Uterus (tissue), 4 donors: Measurements from ENCODE around the gene CHAF1A. TPM values are rescaled to one million over a fixed set of nuclear protein-coding genes. Genes with fewer than 3 reads are reported as not detected.

Experiments used
- DNase-seq, 2 donors: peaks; one replicate each; pipeline ENCODE4 v3.0.0-alpha.2; 2019 to 2020
- H3K27ac ChIP-seq, 2 donors: fragments of 200-600 bp; sonication (generic); 1 replicate in 1 of 2; 2 replicates in 1 of 2; pipeline ENCODE4 v1.5.1; 2016 to 2018
- H3K27me3 ChIP-seq, 2 donors: fragments of 200-600 bp; sonication (generic); one replicate each; pipeline ENCODE4 v1.5.1; 2018 to 2019; ENCODE audit warnings: control low read depth in 1 of 2
- H3K36me3 ChIP-seq, 2 donors: fragments of 200-600 bp; sonication (generic); one replicate each; pipeline ENCODE4 v1.5.1; 2019; ENCODE audit warnings: control low read depth in 1 of 2
- H3K4me1 ChIP-seq, 2 donors: fragments of 200-600 bp; sonication (generic); one replicate each; pipeline ENCODE4 v1.5.1; 2018 to 2019; ENCODE audit warnings: control low read depth in 1 of 2
- H3K4me3 ChIP-seq, 2 donors: fragments of 200-600 bp; sonication (generic); 1 replicate in 1 of 2; 2 replicates in 1 of 2; pipeline ENCODE4 v1.5.1; 2018 to 2019; ENCODE audit warnings: mild to moderate bottlenecking in 1 of 2
- H3K9me3 ChIP-seq, 2 donors: fragments of 200-600 bp; sonication (generic); one replicate each; pipeline ENCODE4 v1.5.1; 2019; ENCODE audit warnings: control low read depth in 1 of 2
- POLR2A ChIP-seq, 2 donors: fragments of 450-650 bp; IDR thresholded peaks; one replicate each; pipeline ENCODE4 v1.6.1; 2016; ENCODE audit warnings: antibody characterized with exemption in 2 of 2, mild to moderate bottlenecking in 1 of 2, moderate library complexity in 1 of 2
- intact Hi-C: fragments of 100-400 bp; cut with DNase I; formaldehyde crosslinking; loops from one replicate; pipeline ENCODE4 v1.15.1; 2023; ENCODE audit warnings: low total_unique reads
- total RNA-seq, 4 donors: library from RNA; depleted of rRNA in 3 of 4; stranded (reverse); fragments of >200 nt in 3 of 4; gene quantifications; one replicate each; pipeline versions ENCODE4 v1.1.0 to v1.2.4, GENCODE V29; 2014 to 2023
- TF ChIP-seq, protein P1 (sequence below), 4 experiments: fragments of 200-600 bp in 2 of 4; fragments of 450-650 bp in 2 of 4; sonication (generic) in 2 of 4; IDR thresholded peaks; one replicate each; pipeline ENCODE4 v1.5.1; 2016 to 2019; ENCODE audit warnings: antibody characterized with exemption in 4 of 4, mild to moderate bottlenecking in 2 of 4, moderate library complexity in 1 of 4
- donor health status: DM: yes; HTN: yes; CAD: no.

CHAF1A gene
- total RNA-seq, 4 donors from 2014 or later: 0.59 to 12.9 (median 8.0) TPM

GRCh38 chr19:4474514-4475022 lies 72.1 kb downstream of the CHAF1A start:
- no peak for DNase-seq
- Histone ChIP-seq H3K27ac (peak overlapping the region in 1 of 2 donors; percentile 22), H3K4me1 (peaks cover 0 to 9% of the 10 kb centered on the region in 2 donors), H3K4me3 (peak overlapping the region in 1 of 2 donors; percentile 68), H3K9me3 (no peaks in the 10 kb centered on the region), H3K36me3 (no peaks in the 10 kb centered on the region), H3K27me3 (no peaks in the 10 kb centered on the region)
- intact Hi-C loops: no loop called here
- no peak for TF ChIP-seq POLR2A (IDR thresholded peaks at IDR 0.05)
- TF ChIP-seq, protein P1, sequence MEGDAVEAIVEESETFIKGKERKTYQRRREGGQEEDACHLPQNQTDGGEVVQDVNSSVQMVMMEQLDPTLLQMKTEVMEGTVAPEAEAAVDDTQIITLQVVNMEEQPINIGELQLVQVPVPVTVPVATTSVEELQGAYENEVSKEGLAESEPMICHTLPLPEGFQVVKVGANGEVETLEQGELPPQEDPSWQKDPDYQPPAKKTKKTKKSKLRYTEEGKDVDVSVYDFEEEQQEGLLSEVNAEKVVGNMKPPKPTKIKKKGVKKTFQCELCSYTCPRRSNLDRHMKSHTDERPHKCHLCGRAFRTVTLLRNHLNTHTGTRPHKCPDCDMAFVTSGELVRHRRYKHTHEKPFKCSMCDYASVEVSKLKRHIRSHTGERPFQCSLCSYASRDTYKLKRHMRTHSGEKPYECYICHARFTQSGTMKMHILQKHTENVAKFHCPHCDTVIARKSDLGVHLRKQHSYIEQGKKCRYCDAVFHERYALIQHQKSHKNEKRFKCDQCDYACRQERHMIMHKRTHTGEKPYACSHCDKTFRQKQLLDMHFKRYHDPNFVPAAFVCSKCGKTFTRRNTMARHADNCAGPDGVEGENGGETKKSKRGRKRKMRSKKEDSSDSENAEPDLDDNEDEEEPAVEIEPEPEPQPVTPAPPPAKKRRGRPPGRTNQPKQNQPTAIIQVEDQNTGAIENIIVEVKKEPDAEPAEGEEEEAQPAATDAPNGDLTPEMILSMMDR (IDR thresholded peaks at IDR 0.05): no peak

DNA sequence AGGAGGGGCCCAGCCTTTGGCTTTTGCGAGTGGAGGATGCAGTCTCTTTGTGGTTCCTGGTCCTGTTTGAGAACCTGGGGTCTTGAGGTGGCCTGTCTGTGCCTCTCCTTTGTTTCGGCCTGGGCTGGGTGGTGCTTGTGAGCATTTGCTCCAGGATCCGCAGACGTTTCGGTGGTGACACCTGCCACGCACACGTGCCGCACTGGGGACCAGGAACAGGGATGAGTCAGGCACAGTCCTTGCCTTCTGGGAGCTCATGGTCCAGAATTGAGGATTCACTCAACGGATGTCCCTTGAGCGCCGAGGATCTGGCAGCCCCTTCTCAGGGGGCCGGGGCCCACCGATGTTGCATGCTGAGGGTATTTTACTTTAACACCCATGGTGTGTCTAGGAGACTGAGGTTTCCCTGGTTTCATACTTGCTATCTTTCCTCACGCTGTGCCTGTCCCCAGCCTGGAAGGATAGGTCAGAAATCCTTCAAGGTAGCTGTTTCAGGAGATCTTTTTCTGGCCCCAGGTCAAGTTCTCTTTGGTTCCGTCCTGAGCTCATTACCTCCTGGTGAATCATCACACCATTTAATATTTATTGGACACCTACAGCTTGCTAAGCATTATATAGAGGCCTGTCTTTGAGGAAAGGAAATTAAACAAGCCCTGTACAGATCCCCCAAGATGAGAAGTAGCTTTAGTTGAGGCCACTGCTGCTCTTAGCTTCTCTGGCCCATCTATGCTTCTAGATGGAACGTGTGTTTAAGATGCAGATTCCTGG lies 74.8 kb downstream of the CHAF1A start:
- intact Hi-C loops: no loop called here
- TF ChIP-seq POLR2A (IDR thresholded peaks at IDR 0.05): no peak
- TF ChIP-seq, protein P1 (IDR thresholded peaks at IDR 0.05): no peak
- Histone ChIP-seq H3K4me3 (no peak overlapping the region), H3K36me3 (no peaks in the 10 kb centered on the region), H3K4me1 (peaks cover 0 to 9% of the 10 kb centered on the region in 2 donors), H3K9me3 (no peaks in the 10 kb centered on the region), H3K27me3 (no peaks in the 10 kb centered on the region), H3K27ac (no peak overlapping the region)
- DNase-seq: no peak

- Histone ChIP-seq H3K9me3 (no peaks in the 10 kb centered on the region), H3K27ac (no peak overlapping the region), H3K4me1 (no peaks in the 10 kb centered on the region), H3K4me3 (no peak overlapping the region), H3K27me3 (no peaks in the 10 kb centered on the region), H3K36me3 (no peaks in the 10 kb centered on the region)
- no peak for DNase-seq
- intact Hi-C loops: no loop called here
- TF ChIP-seq, protein P1 (IDR thresholded peaks at IDR 0.05): no peak
- TF ChIP-seq POLR2A (IDR thresholded peaks at IDR 0.05): no peak
Observed at GRCh38 chr19:4482721-4483364, 80.4 kb downstream of the CHAF1A start.

- intact Hi-C loops: no loop called here
- H3K4me3 ChIP-seq: no peak overlapping the region
- H3K27me3 ChIP-seq: no peaks in the 10 kb centered on the region
- no peaks in the 10 kb centered on the region for H3K36me3 ChIP-seq
- no peaks in the 10 kb centered on the region for H3K4me1 ChIP-seq
- no peak for TF ChIP-seq POLR2A (IDR thresholded peaks at IDR 0.05)
- TF ChIP-seq, protein P1 (IDR thresholded peaks at IDR 0.05): no peak
- DNase-seq: no peak
- no peak overlapping the region for H3K27ac ChIP-seq
- no peaks in the 10 kb centered on the region for H3K9me3 ChIP-seq
Observed at GRCh38 chr19:4483385-4483784, 80.9 kb downstream of the CHAF1A start.

DNA sequence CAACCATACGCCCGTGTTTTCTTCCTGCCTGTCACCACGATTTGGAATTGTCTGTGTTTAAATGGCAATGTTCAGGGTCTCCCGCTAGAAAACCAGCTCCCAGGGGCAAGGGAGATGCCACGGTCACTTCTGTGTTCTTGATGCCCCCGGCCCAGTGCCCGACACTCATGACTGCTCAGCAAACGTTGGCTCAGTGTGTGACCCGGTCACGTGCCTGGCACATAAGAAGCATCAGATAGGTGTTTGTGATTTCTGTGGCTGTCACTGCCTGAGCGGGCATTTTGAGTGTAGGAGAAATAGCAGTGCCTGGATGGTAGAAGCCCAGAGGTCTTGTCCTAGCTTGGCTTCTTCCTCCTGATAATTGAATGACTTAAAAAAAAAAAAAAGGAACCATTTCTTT lies 85.1 kb downstream of the CHAF1A start:
- H3K36me3 ChIP-seq: no peaks in the 10 kb centered on the region

More for the DNA sequence above, 85.1 kb downstream of the CHAF1A start:
- no peaks in the 10 kb centered on the region for H3K9me3 ChIP-seq
- no peak for DNase-seq
- no peak overlapping the region for H3K4me3 ChIP-seq
- H3K27me3 ChIP-seq: no peaks in the 10 kb centered on the region
- no peak overlapping the region for H3K27ac ChIP-seq
- no peaks in the 10 kb centered on the region for H3K4me1 ChIP-seq
- TF ChIP-seq POLR2A (IDR thresholded peaks at IDR 0.05): no peak
- TF ChIP-seq, protein P1 (IDR thresholded peaks at IDR 0.05): no peak
- intact Hi-C loops: no loop called here
